Activated CD4-positive, alpha-beta T cell treated with anti-CD3 and anti-CD28 coated beads, Interleukin-2, amount 50 U/mL, for 1 hour (primary cell): Measurements from ENCODE around the gene ANKRD13B.

ENCODE experiments used
- DNase-seq: peaks from one replicate; pipeline ENCODE4 v3.0.0-alpha.2; 2020

The ANKRD13B gene

GRCh38 chr17:29596811-29597210 lies 3.9 kb downstream of the ANKRD13B start:
- no peak for DNase-seq

DNA sequence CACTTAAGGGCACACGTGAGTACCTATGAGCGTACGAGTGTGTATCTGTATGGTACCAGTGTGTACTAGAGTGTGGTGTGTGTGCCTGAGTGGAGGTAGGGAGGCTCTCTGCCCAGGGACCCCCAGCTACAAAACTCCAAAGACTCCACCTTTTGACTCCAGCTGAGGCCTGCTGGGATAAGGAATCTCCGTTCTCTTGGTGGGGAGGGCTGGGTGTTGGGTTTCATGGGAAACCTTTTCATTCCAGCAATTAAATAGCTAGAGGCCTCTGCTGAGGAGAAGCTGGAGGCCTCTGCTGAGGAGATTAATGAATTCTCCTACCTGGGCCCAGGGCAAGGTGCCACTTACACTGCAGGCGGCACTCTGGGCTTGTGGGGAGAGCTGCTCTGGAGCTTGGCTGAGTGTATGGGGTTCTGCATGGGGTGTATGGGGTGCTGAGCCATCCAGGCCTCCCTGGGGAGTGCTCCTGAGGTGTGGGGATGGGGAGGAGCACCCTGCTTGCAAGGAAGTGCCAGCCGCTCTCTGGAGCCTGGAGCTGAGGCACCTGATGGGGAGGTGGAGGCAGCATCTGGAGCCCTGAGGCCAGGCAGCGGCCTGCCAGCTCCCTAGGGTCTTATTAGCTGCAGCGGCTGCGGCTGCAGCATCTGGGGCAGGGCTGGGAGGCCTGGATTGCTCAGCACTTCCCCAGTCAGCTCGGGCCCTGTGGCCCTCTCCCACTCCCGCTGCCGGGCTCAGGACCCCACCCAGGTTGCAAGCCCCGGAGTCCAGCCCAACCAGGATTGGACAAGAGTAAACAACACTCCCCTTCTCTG lies 4.6 kb downstream of the ANKRD13B start:
- DNase-seq, result no peak

GRCh38 chr17:29603109-29603674 lies 10.3 kb downstream of the ANKRD13B start:
- DNase-seq, result no peak

DNA sequence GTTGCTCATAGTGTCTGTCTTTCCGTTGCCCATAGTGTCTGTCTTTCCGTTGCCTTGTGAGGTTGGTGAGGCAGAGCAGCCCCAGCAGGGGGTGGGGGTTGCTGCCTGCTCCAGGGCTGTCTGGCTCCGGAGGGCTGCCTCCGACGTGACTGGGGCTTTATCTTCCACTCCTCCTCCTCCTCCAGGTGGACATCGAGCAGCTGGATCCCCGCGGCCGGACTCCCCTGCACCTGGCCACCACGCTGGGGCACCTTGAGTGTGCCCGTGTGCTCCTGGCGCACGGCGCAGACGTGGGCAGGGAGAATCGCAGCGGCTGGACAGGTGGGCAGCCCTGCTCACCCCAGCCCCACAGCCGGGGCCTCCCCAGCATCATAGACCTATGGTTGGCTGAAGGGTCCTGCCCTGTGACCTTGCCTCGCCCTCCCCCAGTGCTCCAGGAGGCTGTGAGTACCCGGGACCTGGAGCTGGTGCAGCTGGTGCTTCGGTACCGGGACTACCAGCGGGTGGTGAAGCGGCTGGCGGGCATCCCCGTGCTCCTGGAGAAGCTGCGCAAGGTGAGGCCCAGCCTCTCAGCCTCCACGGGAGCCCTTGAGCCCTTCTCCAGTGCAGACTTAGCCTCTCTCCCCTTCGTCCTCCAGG lies 14.7 kb downstream of the ANKRD13B start:
- no peak for DNase-seq

- no peak for DNase-seq
These were observed 16.1 kb downstream of the ANKRD13B start for GRCh38 chr17:29608986-29609385.

DNA sequence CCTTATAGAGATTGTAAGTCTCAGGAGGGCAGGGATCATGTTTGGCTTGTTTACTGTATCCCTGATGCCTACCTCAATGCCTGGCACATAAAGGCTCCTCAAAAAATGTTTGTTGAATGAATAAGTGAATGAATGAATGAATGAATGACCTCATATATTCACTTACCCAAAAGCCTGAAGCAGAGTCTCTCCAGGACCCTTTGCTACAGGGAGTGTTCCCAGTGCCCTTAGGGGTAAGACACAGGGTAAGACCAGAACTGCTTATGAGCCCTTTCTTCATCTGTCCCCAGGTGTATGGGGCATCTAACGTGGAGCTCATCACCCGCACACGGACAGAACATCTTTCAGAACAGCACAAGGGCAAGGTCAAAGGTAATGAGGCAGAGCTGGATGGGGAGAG lies 17.5 kb downstream of the ANKRD13B start:
- DNase-seq, result no peak

- DNase-seq, result no peak
These were observed 18.6 kb downstream of the ANKRD13B start for GRCh38 chr17:29611351-29612093.

DNA sequence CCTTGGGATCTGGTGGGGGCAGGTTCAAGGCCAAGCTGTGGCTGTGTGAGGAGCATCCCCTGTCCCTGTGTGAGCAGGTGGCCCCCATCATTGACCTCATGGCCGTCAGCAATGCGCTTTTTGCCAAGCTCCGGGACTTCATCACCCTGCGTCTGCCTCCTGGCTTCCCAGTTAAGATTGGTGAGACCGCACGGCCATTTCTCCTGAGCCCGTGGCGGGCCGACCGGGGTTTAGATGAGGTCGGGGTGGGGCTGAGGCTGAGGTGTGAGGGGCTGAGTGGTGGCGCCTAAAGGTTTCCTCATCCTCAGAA lies 19.1 kb downstream of the ANKRD13B start:
- no peak for DNase-seq

GRCh38 chr17:29612404-29613280 lies 19.7 kb downstream of the ANKRD13B start:
- no peak for DNase-seq

GRCh38 chr17:29613352-29613837 lies 20.5 kb downstream of the ANKRD13B start:
- peak; percentile 95 for DNase-seq

DNA sequence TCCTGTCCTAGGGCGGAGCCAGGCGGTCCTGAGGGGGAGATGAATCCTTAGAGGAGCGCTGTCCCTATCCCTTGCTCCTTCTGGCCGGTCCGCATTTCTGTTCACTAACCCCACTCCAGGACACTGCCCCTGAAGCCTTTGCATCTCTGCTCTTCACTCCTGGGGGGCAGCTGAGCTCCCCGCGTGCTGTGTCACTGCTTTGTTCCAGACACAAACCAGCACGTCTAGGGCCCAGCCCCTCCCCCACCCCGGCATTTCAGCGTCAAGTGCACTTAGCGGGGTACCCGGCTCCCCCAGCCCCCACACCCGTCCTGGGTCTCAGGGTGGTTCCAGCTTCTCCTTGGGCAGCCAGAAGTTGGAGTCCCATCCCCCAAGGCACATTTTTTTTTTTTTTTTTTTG lies 20.9 kb downstream of the ANKRD13B start:
- no peak for DNase-seq

DNA sequence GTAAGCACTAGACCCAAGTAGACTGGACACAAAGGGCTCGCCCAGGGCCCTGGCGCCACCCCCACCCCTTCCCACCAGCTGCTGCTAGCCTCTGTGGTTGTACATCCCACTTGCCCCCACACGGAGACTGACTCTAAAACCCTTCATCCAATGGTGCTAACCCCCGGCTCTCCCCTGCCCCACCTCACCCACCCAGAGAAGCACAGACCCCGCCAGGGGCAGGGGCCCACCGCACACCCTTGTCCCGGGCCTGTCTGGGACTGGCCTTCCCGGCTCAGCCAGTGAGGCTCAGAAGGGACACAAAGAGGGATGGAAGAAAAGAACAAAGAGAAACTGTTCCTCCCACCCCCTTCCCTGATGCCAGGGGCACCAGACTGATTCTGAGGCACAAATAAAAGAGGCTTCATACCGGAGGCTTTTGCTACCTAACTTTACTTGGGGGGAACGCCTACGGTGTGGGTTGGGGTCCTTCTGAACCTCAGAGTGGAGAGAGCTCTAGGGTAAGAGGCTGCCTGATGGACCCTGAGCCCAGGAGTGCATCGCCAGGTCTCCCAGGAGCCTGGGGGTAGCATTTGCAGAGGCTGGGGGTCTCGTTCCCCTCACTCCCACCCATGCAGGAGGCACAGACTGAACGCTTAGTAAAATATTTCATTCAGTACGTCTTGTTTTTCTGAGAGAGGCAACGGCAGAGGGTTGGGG lies 21.6 kb downstream of the ANKRD13B start:
- DNase-seq, result no peak

- DNase-seq, result peak; percentile 69
These were observed 22.1 kb downstream of the ANKRD13B start for GRCh38 chr17:29615048-29615385.

DNA sequence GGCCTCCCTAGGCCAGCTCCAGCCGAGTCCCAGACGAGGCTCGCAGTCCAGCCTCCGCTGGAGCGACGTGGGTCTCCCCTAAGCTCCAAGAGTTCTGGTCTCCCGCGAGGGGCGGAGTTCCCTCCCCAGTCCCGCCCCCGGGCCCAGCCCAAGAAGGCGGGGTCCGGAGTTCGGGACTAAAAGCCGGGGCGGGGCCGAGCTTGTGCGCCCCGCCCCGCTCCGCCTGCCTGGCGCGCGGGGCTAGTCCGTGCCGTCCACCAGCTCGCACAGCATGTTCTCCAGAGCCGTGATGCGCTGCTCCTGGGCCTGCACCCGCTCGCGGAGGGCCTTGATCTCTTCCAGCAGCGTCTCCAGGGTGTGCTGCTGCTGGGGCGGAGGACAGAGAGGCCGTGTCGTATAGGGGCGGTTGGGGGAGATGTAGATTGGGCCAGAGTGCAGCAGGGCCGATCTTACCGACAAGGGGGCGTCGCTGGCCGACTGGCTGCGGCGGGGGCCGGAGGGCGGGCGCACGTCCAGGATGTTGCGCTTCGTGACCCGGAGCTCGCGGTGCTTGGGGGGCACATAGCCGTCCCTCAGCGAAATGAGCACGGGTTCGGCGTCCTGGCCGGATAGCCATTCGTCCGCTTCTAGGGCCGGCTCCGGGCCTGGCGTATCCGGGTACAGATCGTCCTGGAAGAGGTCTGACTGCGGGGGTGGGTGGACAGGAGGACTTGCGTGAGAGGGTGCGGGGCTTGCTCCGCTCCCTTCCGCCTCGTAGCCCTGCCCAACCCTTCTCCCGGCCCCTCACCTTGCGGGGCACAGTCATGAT lies 22.8 kb downstream of the ANKRD13B start:
- DNase-seq, result peak; percentile 80

GRCh38 chr17:29616300-29617048 lies 23.5 kb downstream of the ANKRD13B start:
- DNase-seq, result no peak

DNA sequence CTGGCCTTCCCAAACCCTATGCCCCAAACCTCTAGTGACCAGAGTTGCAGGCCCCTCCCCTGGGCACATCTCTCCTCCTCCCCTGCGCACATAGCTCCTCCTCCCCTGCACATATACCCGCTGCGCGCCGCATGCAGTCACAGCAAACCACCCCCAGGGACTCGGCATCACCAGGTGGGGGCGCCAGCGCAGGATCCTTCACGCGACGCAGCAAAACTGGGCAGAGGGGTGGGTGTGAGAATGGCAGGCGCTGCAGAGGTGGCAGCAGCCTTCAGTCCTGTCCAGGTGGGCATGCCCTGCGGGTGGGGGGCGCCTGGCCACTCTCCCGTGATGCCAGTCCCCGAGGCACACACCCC lies 24.2 kb downstream of the ANKRD13B start:
- DNase-seq, result peak; percentile 92

DNA sequence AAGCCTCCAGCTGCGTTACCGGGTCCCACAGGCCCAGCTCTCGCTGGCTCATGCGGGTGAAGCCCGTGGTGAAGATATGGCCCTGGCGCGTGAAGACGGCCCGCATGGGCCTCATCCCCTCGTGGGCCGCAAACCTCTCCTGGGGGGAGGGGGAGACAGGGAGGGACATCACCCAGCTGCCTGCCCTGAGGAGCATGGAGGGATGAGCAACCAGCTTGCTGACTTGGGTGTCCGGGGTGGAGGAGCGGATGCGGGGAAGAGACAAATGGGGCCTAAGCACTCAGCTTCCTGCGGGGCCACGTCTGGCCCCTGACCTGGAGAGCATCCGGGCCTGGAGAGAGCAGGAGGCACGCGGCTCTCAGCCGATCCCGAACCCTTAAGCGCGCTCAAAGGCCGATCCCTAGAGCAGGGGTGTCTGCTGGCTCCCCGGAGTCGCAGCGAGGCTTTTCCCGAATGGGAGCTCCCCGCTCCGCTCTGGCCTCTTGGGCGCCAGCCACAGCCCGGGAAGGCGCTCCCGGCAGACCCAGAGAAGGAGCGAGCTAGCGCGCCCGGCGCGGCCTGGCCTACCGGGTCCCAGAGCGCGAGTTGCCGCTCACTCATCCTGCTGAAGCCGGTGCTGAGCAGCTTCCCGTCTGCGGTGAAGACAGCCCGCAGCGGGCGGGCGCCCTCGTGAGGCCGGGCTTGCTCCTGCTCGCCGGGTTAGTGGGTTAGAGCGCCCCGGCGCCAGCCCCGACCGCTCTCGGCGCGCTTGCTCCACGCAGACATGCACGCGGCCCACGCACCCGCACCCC lies 24.7 kb downstream of the ANKRD13B start:
- DNase-seq, result peak; percentile 89

DNA sequence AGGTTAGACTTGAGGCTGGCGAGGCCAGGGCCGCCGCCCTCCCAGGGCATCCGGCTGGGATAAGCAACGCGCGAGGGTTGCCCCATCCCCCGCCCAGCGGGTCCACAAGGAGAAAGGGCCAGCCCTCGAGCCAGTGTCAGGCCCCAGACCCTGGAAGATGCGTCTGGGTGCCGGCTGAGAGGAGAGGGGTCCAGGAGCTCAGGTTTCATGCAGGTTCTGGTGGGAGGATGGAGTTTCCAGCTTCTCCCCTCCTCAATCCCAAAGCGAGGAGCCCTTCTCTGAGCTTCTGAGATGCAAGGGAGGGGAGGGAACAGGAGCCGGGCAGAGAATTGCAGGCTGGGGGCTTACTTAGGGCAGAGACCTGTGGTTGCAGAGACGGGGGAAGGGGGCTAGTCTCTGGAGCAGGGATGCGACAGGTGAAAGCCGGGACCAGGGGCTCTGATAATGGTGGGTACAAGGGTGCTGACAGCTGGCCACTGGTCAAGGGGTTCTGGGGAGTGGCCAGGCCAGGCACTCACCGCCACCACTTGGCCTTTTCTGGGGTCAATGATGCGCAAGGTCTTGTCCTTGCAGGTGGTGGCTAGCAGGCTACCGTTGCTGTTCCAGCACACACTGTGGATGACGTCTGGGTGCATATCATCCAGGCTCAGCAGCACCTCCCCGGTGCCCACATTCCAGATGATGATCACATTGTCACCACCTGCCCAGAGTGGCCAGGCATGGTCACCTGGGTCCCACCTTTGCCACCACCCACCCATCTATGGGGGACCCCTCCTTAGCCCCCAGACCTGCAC lies 25.5 kb downstream of the ANKRD13B start:
- DNase-seq, result no peak

DNA sequence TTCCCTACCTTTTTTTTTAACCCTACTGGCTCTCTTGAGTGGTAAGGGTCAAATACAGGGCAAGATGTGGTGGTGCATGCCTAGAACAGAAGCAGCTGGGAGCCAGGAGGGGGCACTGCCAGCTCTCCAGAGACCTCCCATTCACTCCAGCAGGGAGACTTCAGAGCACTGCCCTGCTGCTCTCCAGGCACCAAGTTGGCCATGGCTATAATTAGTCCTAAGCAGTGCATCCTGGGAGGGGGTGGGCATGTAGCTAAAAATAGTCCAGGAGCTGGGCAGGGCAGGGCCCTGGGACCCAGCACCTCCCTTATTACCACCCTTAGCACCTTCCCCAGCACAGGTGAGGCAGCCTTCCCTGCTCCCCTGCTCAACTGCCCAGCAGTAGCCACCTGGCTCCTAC lies 26.3 kb downstream of the ANKRD13B start:
- no peak for DNase-seq
